A673 (cell line): ENCODE results near the gene KCNN1. TPM values are rescaled to one million over a fixed set of nuclear protein-coding genes. Genes with fewer than 3 reads are reported as not detected.

Experiments used
- BruUV-seq: library from RNA; stranded (reverse); fragments of 400-500 nt; replicated peaks from 2 replicates; lab custom pipeline; 2021; lab: Mats Ljungman, UMichigan
- CTCF ChIA-PET: fragments of 300-600 bp; sonication (Branson Sonifier 250); formaldehyde crosslinking; loops from one replicate; lab custom pipeline; 2022; ENCODE audit warnings: antibody characterized with exemption; lab: Charles Lee
- POLR2A ChIA-PET: fragments of 300-600 bp; sonication (Branson Sonifier 250); formaldehyde crosslinking; loops from one replicate; lab custom pipeline; 2022; ENCODE audit warnings: antibody characterized with exemption; ENCODE audit not compliant: low non-redundant PET; lab: Charles Lee
- DNase-seq: peaks from one replicate; pipeline ENCODE4 v3.0.0-alpha.2; 2015; ENCODE audit warnings: low spot score
- H3K27ac ChIP-seq: fragments of 200-600 bp; sonication (generic); 2 replicates; pipeline ENCODE4 v1.5.1; 2016; ENCODE audit warnings: mixed run types, low read depth, mild to moderate bottlenecking, mixed read lengths, antibody characterized with exemption, low read length; ENCODE audit not compliant: poor library complexity, severe bottlenecking
- H3K27me3 ChIP-seq: fragments of 200-600 bp; sonication (generic); replicated peaks from 2 replicates; pipeline ENCODE4 v1.6.1; 2017; ENCODE audit warnings: mixed run types, low read depth, mild to moderate bottlenecking, mixed read lengths, antibody characterized with exemption, low read length; ENCODE audit not compliant: insufficient read depth, poor library complexity
- H3K36me3 ChIP-seq: fragments of 200-600 bp; sonication (generic); 2 replicates; pipeline ENCODE4 v1.6.1; 2016; ENCODE audit warnings: mixed run types, mild to moderate bottlenecking, mixed read lengths, antibody characterized with exemption, low read length; ENCODE audit not compliant: insufficient read depth, poor library complexity, severe bottlenecking
- H3K4me1 ChIP-seq: fragments of 200-600 bp; sonication (generic); 2 replicates; pipeline ENCODE4 v1.6.1; 2017; ENCODE audit warnings: mixed run types, mild to moderate bottlenecking, mixed read lengths, antibody characterized with exemption, low read length; ENCODE audit not compliant: insufficient read depth, poor library complexity, severe bottlenecking
- H3K4me3 ChIP-seq: fragments of 200-600 bp; sonication (generic); 2 replicates; pipeline ENCODE4 v1.5.1; 2016; ENCODE audit warnings: low read depth, mixed run types, mild to moderate bottlenecking, mixed read lengths, low read length; ENCODE audit not compliant: poor library complexity, severe bottlenecking
- H3K9me3 ChIP-seq: fragments of 200-600 bp; sonication (generic); 2 replicates; pipeline ENCODE4 v1.6.1; 2016; ENCODE audit warnings: mixed run types, low read depth, mild to moderate bottlenecking, mixed read lengths, antibody characterized with exemption, low read length; ENCODE audit not compliant: poor library complexity, severe bottlenecking
- CTCF ChIP-seq: fragments of 300-800, 200-600 bp; sonication (generic); conservative IDR thresholded peaks from 2 replicates; pipeline ENCODE4 v1.5.1; 2017; ENCODE audit warnings: low read depth, mild to moderate bottlenecking, antibody characterized with exemption, low read length, moderate library complexity, mixed read lengths
- EZH2 ChIP-seq: fragments of 200-600 bp; sonication (generic); IDR thresholded peaks from 2 replicates; pipeline ENCODE4 v1.6.1; 2017; ENCODE audit warnings: borderline replicate concordance, low read depth, mild to moderate bottlenecking, mixed read lengths, antibody characterized with exemption, low read length; ENCODE audit not compliant: poor library complexity, severe bottlenecking
- intact Hi-C: fragments of 100-400 bp; cut with micrococcal nuclease; formaldehyde crosslinking; loops from one replicate; pipeline ENCODE4 v1.10.0; 2022; ENCODE audit not compliant: unreplicated experiment
- total RNA-seq: library from RNA; stranded (reverse); gene quantifications from 2 replicates; pipeline ENCODE4 v1.2.3, GENCODE V29; 2021

Gene KCNN1
- total RNA-seq, 1 experiment from 2014 or later = 81.2 TPM

DNA sequence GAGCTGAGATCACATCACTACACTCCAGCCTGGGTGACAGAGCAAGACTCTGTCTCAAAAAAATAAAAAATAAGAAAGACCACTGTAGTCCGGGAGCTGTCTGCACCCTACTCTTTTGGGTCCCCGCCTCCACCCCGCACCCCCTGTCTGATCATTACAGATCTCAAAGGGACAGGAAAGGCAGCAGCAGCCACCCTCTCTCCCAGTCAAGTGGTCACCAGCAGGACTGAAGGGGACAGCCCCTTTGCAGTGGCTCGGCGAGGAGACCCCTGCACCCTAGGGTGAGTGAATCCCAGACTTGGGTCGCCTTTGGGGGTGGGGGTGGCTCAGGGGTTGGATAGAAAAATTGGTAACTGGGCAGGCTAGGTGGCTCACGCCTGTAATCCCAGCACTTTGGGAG lies 12.5 kb upstream of the KCNN1 start:
- intact Hi-C loops = no loop called here
- CTCF ChIA-PET = interaction anchor here (0.5 to 0.6 kb wide), 2 partner anchors 70 to 254 kb away, joined by 3 to 4 read pairs; no protein-coding TSS in a partner anchor
- Histone ChIP-seq H3K4me1 (peaks cover 40% of the 10 kb centered on the region), H3K36me3 (no peaks in the 10 kb centered on the region), H3K4me3 (no peak overlapping the region), H3K27ac (no peak overlapping the region), H3K9me3 (no peaks in the 10 kb centered on the region), H3K27me3 (no peaks in the 10 kb centered on the region)
- TF ChIP-seq EZH2 (no peak), CTCF (no peak)
- POLR2A ChIA-PET = no interaction called here
- DNase-seq = no peak
- no TSS peak for BruUV-seq

DNA sequence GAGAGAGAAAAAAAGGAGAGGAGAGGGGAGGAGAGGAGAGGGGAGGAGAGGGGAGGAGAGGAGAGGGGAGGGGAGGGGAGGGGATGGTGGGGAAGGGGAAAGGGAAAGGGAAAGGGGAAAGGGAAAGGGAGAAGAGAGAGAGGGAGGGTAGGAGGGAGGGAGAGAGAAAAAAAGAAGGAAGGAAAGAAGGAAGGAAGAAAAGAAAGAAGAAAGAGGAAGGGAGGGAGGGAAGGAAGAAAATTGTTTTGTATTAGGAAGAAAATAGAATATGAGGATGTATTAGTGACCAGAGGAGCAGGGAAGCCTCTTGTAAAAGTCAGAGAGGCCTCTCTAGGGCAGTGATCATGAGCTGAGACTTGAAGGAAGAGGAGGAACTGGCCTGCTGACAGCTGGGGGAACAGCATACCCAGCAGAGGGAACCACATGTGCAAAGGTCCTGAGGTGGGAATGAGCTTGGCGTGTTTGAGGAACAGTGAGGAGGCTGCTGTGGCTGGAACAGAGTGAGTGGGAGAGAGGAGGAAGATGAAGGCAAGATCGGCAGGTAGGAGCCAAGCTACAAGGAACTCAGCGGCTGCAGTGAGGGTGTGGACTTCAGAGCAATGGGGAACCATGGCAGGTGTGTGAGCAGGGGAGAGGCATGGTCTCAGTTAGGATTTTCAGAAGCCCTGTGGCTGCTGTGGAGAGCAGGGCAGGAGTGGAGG lies 9.6 kb upstream of the KCNN1 start:
- Histone ChIP-seq H3K9me3 (no peaks in the 10 kb centered on the region), H3K4me1 (peaks cover 31% of the 10 kb centered on the region), H3K27ac (no peak overlapping the region), H3K36me3 (no peaks in the 10 kb centered on the region), H3K27me3 (no peaks in the 10 kb centered on the region), H3K4me3 (no peak overlapping the region)
- intact Hi-C loops = no loop called here
- CTCF ChIA-PET = no interaction called here
- TF ChIP-seq EZH2 = no peak
- no peak for TF ChIP-seq CTCF
- no peak for DNase-seq
- BruUV-seq = no TSS peak
- POLR2A ChIA-PET = no interaction called here

DNA sequence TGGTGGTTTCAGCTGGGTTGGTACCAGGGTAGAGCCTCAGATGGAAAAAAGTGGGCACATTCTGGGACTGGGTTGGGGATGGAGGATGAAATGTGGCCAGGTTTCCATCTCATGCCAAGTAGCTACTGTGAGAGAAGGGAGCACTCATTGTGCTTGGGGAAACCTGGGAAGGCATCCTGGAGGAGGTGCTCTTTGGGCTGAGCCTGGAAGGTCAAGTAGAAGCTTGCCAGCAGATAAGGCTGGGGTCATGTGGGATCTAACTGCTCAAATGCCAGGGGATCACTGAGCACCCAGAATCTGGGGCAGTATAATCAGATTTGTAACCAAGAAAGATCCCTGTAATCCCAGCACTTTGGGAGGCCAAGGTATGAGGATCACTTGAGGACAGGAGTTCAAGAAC lies 9.0 kb upstream of the KCNN1 start:
- TF ChIP-seq CTCF = no peak
- TF ChIP-seq EZH2 = no peak
- Histone ChIP-seq H3K9me3 (no peaks in the 10 kb centered on the region), H3K27ac (no peak overlapping the region), H3K36me3 (no peaks in the 10 kb centered on the region), H3K27me3 (no peaks in the 10 kb centered on the region), H3K4me3 (no peak overlapping the region), H3K4me1 (peaks cover 28% of the 10 kb centered on the region)
- intact Hi-C loops = no loop called here
- CTCF ChIA-PET = interaction anchor here (0.6 kb wide), 1 partner anchor 99 kb away, joined by 22 read pairs; no protein-coding TSS in a partner anchor
- BruUV-seq = no TSS peak
- POLR2A ChIA-PET = interaction anchor here (0.6 kb wide), 1 partner anchor 8 kb away, joined by 3 read pairs; no protein-coding TSS in a partner anchor
- no peak for DNase-seq
